ENCODE results near the gene RALB. TPM values are rescaled to one million over a fixed set of nuclear protein-coding genes. Genes with fewer than 3 reads are reported as not detected.
"Not testable (repeated sequence)": the region's sequence is repeated elsewhere in the genome, so short reads cannot be mapped to it uniquely, and the experiment has no call there.

Gene RALB
- total RNA-seq, 2 experiments from 2014 or later: 3.1 to 3.6 TPM

DNA sequence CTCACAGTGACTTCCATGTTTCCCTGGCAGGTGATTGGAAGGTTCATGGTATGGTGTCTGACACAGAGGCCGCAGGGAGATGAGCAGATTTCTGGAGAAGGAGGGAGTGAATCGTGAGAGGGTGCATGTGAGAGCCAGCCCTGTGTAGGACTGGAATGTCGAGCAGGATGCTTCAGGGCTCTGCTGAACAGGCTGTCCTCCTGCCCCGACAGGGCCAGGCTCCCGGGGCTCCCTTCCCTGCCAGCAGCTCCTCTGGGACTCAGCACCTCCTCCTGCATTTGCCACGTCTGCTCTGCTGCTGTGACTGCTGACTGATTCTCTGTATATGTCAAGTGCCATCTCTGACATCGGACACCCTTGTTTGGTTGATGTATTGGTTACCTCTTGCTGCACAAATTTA, 54.8 kb downstream of the RALB start:
- no peaks in the 10 kb centered on the region for H3K4me1 ChIP-seq (ENCODE audit: insufficient read depth, low read length)
- Mint-ChIP-seq H3K36me3 (ENCODE audit: low read depth) (no peaks in the 10 kb centered on the region), H3K4me3 (no peak overlapping the region), H3K27me3 (no peaks in the 10 kb centered on the region), H3K4me1 (ENCODE audit: low read depth) (no peaks in the 10 kb centered on the region), H3K9me3 (no peaks in the 10 kb centered on the region), H3K27ac (no peak overlapping the region)
- ChIA-PET CTCF (no interaction called here), POLR2A (no interaction called here)
- H3K4me3 ChIP-seq (ENCODE audit: low read length): no peak overlapping the region
- ATAC-seq (ENCODE audit: poor library complexity): no peak
- no peaks in the 10 kb centered on the region for H3K9me3 ChIP-seq (ENCODE audit: control insufficient read depth in 1 of 2, insufficient read depth in 1 of 2, low read length in 2 of 2)
- no peak for DNase-seq
- H3K36me3 ChIP-seq (ENCODE audit: insufficient read depth, low read length): no peaks in the 10 kb centered on the region
- intact Hi-C loops (cut with DNase I, micrococcal nuclease): no loop called here
- H3K27me3 ChIP-seq (ENCODE audit: control insufficient read depth in 1 of 2, insufficient read depth in 2 of 2, low read length in 2 of 2): no peaks in the 10 kb centered on the region
- no peak overlapping the region for H3K27ac ChIP-seq (ENCODE audit: low read depth in 1 of 2, low read length in 2 of 2)
- TF ChIP-seq, protein P1, sequence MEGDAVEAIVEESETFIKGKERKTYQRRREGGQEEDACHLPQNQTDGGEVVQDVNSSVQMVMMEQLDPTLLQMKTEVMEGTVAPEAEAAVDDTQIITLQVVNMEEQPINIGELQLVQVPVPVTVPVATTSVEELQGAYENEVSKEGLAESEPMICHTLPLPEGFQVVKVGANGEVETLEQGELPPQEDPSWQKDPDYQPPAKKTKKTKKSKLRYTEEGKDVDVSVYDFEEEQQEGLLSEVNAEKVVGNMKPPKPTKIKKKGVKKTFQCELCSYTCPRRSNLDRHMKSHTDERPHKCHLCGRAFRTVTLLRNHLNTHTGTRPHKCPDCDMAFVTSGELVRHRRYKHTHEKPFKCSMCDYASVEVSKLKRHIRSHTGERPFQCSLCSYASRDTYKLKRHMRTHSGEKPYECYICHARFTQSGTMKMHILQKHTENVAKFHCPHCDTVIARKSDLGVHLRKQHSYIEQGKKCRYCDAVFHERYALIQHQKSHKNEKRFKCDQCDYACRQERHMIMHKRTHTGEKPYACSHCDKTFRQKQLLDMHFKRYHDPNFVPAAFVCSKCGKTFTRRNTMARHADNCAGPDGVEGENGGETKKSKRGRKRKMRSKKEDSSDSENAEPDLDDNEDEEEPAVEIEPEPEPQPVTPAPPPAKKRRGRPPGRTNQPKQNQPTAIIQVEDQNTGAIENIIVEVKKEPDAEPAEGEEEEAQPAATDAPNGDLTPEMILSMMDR (IDR thresholded peaks at IDR 0.05): no peak

DNA sequence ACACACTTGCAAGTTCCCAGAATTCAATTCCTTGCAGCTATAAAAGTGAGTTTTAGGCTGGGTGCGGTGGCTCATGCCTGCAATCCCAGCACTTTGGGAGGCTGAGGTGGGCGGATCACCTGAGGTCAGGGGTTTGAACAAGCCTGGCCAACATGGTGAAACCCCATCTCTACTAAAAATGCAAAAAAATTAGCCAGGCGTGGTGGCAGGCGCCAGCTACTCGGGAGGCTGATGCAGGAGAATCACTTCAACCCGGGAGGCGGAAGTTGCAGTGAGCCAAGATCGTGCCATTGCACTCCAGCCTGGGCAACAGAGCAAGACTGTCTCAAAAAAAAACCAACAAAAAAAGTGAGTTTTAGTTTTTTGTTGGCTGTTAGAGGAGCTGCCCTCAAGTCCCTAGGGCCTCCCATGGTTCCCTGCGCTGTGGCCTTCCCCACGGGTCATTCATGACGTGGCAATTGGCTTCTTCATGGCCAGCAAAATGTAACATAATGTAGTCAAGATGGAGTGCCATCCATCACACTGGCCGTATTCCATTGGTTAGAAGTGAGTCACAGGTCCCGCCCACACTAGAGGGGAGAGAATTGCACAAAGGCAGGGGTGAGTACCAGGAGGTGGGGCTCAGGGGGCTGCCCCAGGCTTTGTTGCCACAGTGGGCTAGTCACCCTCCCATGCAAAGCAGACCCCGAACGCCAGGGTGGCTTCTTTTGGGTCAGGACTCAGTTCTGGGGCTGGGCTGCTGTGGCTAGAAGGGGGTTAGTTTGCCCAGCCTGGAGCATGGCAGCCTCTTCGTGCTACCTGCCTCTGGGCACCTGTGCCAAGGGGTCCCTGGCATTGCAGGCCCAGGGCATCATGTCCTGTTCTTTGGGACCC, 55.6 kb downstream of the RALB start:
- Mint-ChIP-seq H3K4me3 (no peak overlapping the region), H3K9me3 (no peaks in the 10 kb centered on the region), H3K4me1 (ENCODE audit: low read depth) (peaks cover 8% of the 10 kb centered on the region), H3K27me3 (no peaks in the 10 kb centered on the region), H3K36me3 (ENCODE audit: low read depth) (no peaks in the 10 kb centered on the region), H3K27ac (no peak overlapping the region)
- POLR2A ChIA-PET: no interaction called here
- CTCF ChIA-PET: no interaction called here
- no peak for ATAC-seq (ENCODE audit: poor library complexity)
- H3K36me3 ChIP-seq (ENCODE audit: insufficient read depth, low read length): no peaks in the 10 kb centered on the region
- no peaks in the 10 kb centered on the region for H3K27me3 ChIP-seq (ENCODE audit: control insufficient read depth in 1 of 2, insufficient read depth in 2 of 2, low read length in 2 of 2)
- H3K9me3 ChIP-seq (ENCODE audit: control insufficient read depth in 1 of 2, insufficient read depth in 1 of 2, low read length in 2 of 2): no peaks in the 10 kb centered on the region
- TF ChIP-seq, protein P1 (IDR thresholded peaks at IDR 0.05): no peak
- intact Hi-C loops (cut with DNase I, micrococcal nuclease): no loop called here
- no peak for DNase-seq
- H3K4me3 ChIP-seq (ENCODE audit: low read length): no peak overlapping the region
- H3K27ac ChIP-seq (ENCODE audit: low read depth in 1 of 2, low read length in 2 of 2): no peak overlapping the region
- peaks cover 8% of the 10 kb centered on the region for H3K4me1 ChIP-seq (ENCODE audit: insufficient read depth, low read length)

DNA sequence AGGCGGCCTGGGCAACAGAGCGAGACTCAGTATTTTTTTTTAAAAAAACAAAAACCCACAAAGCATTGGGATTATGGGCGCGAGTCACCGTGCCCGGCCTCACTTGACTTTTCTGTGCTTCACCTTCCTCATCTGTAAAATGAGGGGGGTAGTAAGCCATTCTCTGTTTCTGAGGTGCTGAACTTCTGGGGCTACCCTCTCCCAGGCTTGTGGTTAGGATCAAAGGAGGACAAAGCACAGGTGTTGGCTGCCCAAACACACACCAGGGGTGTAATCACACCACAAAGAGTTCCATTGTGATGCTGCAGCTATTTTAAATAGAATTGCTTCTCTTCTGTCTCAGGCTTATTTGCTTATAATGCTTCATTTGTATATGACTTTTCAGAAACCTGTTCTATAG, 57.5 kb downstream of the RALB start:
- intact Hi-C loops (cut with DNase I, micrococcal nuclease): loop anchor here (5.0 to 10.0 kb wide), 5 partner anchors 83 to 665 kb away; partner anchors contain the start of gene PTPN4 (in 2 of the 2)
- Histone ChIP-seq H3K4me3 (ENCODE audit: low read length) (no peak overlapping the region), H3K4me1 (ENCODE audit: insufficient read depth, low read length) (peaks cover 26% of the 10 kb centered on the region), H3K27ac (ENCODE audit: low read depth in 1 of 2, low read length in 2 of 2) (no peak overlapping the region), H3K9me3 (ENCODE audit: control insufficient read depth in 1 of 2, insufficient read depth in 1 of 2, low read length in 2 of 2) (no peaks in the 10 kb centered on the region), H3K36me3 (ENCODE audit: insufficient read depth, low read length) (no peaks in the 10 kb centered on the region), H3K27me3 (ENCODE audit: control insufficient read depth in 1 of 2, insufficient read depth in 2 of 2, low read length in 2 of 2) (no peaks in the 10 kb centered on the region)
- TF ChIP-seq, protein P1 (IDR thresholded peaks at IDR 0.05): no peak
- CTCF ChIA-PET: no interaction called here
- ATAC-seq (ENCODE audit: poor library complexity) (no peak), DNase-seq (no peak)
- POLR2A ChIA-PET: no interaction called here
- Mint-ChIP-seq H3K27ac (no peak overlapping the region), H3K4me3 (no peak overlapping the region), H3K4me1 (ENCODE audit: low read depth) (peaks cover 23% of the 10 kb centered on the region), H3K9me3 (no peaks in the 10 kb centered on the region), H3K27me3 (no peaks in the 10 kb centered on the region), H3K36me3 (ENCODE audit: low read depth) (no peaks in the 10 kb centered on the region)

DNA sequence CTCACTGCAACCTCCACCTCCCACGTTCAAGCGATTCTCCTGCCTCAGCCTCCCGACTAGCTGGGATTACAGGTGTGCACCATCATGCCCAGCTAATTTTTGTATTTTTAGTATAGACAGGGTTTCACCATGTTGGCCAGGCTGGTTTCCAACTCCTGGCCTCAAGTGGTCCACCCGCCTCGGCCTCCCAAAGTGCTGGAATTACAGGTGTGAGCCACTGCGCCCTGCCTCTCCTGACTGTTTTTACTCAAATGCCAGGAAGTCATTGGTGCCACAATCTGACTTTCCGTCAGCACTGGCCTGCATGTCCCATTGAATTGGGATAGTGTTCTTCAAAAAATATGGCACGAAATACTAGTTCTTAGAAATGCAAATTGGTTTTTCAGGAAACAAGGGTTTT, 58.2 kb downstream of the RALB start:
- H3K27me3 ChIP-seq (ENCODE audit: control insufficient read depth in 1 of 2, insufficient read depth in 2 of 2, low read length in 2 of 2); H3K27ac Mint-ChIP-seq; H3K4me3 ChIP-seq (ENCODE audit: low read length); H3K9me3 ChIP-seq (ENCODE audit: control insufficient read depth in 1 of 2, insufficient read depth in 1 of 2, low read length in 2 of 2); H3K9me3 Mint-ChIP-seq; H3K36me3 ChIP-seq (ENCODE audit: insufficient read depth, low read length); H3K36me3 Mint-ChIP-seq (ENCODE audit: low read depth); H3K27ac ChIP-seq (ENCODE audit: low read depth in 1 of 2, low read length in 2 of 2); DNase-seq; H3K4me3 Mint-ChIP-seq; CTCF ChIA-PET; H3K27me3 Mint-ChIP-seq; ATAC-seq (ENCODE audit: poor library complexity): not testable (repeated sequence)
- H3K4me1 ChIP-seq (ENCODE audit: insufficient read depth, low read length): peaks cover 26% of the 10 kb centered on the region
- peaks cover 29% of the 10 kb centered on the region for H3K4me1 Mint-ChIP-seq (ENCODE audit: low read depth)
- POLR2A ChIA-PET: interaction anchor here (0.8 kb wide), 1 partner anchor 45 kb away, joined by 4 read pairs; no protein-coding TSS in a partner anchor
- intact Hi-C loops (cut with DNase I, micrococcal nuclease): loop anchor here (5.0 to 10.0 kb wide), 5 partner anchors 84 to 666 kb away; partner anchors contain the start of gene PTPN4 (in 2 of the 2)

All from CD4-positive, alpha-beta T cell (primary cell).